Smooth muscle cell of the brain vasculature (primary cell): ENCODE measurements around the gene KCNK1.
"Not testable (repeated sequence)": the region's sequence is repeated elsewhere in the genome, so short reads cannot be mapped to it uniquely, and the experiment has no call there.

ENCODE experiments used
- DNase-seq: peaks from one replicate; pipeline ENCODE4 v3.0.0-alpha.2; 2012; ENCODE audit warnings: low read depth, low spot score

KCNK1 gene

GRCh38 chr1:233665575-233666270 lies 51.8 kb downstream of the KCNK1 start:
- DNase-seq = no peak

- DNase-seq = no peak
Observed at GRCh38 chr1:233667741-233668140, 53.8 kb downstream of the KCNK1 start.

GRCh38 chr1:233668146-233668724 lies 54.3 kb downstream of the KCNK1 start:
- DNase-seq = no peak

- DNase-seq = no peak
Observed at GRCh38 chr1:233668725-233669294, 54.9 kb downstream of the KCNK1 start.

GRCh38 chr1:233670363-233670762 lies 56.5 kb downstream of the KCNK1 start:
- not testable (repeated sequence) for DNase-seq

- no peak for DNase-seq
Observed at GRCh38 chr1:233671286-233671685, 57.4 kb downstream of the KCNK1 start.

- DNase-seq = no peak
Observed at GRCh38 chr1:233672732-233673131, 58.8 kb downstream of the KCNK1 start.

- DNase-seq = no peak
Observed at GRCh38 chr1:233673261-233673946, 59.5 kb downstream of the KCNK1 start.

GRCh38 chr1:233673947-233674431 lies 60.1 kb downstream of the KCNK1 start:
- no peak for DNase-seq

- DNase-seq = no peak
Observed at GRCh38 chr1:233675446-233675845, 61.5 kb downstream of the KCNK1 start.

- no peak for DNase-seq
Observed at GRCh38 chr1:233675893-233676292, 62.0 kb downstream of the KCNK1 start.

GRCh38 chr1:233677690-233678354 lies 63.9 kb downstream of the KCNK1 start:
- DNase-seq = no peak

- no peak for DNase-seq
Observed at GRCh38 chr1:233679030-233679429, 65.1 kb downstream of the KCNK1 start.

GRCh38 chr1:233679591-233680373 lies 65.9 kb downstream of the KCNK1 start:
- no peak for DNase-seq

- DNase-seq = no peak
Observed at GRCh38 chr1:233681285-233681684, 67.4 kb downstream of the KCNK1 start.

GRCh38 chr1:233686653-233687052 lies 72.7 kb downstream of the KCNK1 start:
- DNase-seq = not testable (repeated sequence)

GRCh38 chr1:233689017-233689747 lies 75.3 kb downstream of the KCNK1 start:
- DNase-seq = no peak

- no peak for DNase-seq
Observed at GRCh38 chr1:233689748-233690254, 75.9 kb downstream of the KCNK1 start.

- no peak for DNase-seq
Observed at GRCh38 chr1:233695901-233696300, 82.0 kb downstream of the KCNK1 start.

GRCh38 chr1:233700338-233700737 lies 86.4 kb downstream of the KCNK1 start:
- no peak for DNase-seq
